Keratinocyte (primary cell): ENCODE measurements around the gene TNFAIP3. TPM values are rescaled to one million over a fixed set of nuclear protein-coding genes. Genes with fewer than 3 reads are reported as not detected.

Experiments used
- DNase-seq: peaks from one replicate; pipeline ENCODE4 v3.0.0-alpha.2; 2011; ENCODE audit warnings: low read depth, missing footprints, low spot score
- FAIRE-seq: peaks from 2 replicates; lab custom pipeline; 2011; peaks lifted over from hg19 to GRCh38; lab: Jason Lieb, UNC
- H2AFZ ChIP-seq: 2 replicates; pipeline ENCODE4 v1.6.0; 2012; ENCODE audit warnings: low read length, control low read depth, inconsistent platforms; ENCODE audit not compliant: control insufficient read depth
- H3K27ac ChIP-seq: 2 replicates; pipeline ENCODE4 v1.5.1; 2011; ENCODE audit warnings: low read length; ENCODE audit not compliant: control insufficient read depth, insufficient read depth
- H3K27me3 ChIP-seq: 3 replicates; pipeline ENCODE4 v1.6.0; 2011; ENCODE audit warnings: low read length; ENCODE audit not compliant: control insufficient read depth, insufficient read depth; ENCODE audit errors: extremely low read depth
- H3K36me3 ChIP-seq, 2 experiments: 2 replicates in 1 of 2; 3 replicates in 1 of 2; pipeline ENCODE4 v1.5.1; 2011; ENCODE audit warnings: low read length in 2 of 2, mild to moderate bottlenecking in 1 of 2; ENCODE audit not compliant: control insufficient read depth in 2 of 2, insufficient read depth in 2 of 2; ENCODE audit errors: extremely low read depth in 1 of 2
- H3K4me1 ChIP-seq: 3 replicates; pipeline ENCODE4 v1.5.1; 2011; ENCODE audit warnings: low read length; ENCODE audit not compliant: control insufficient read depth, insufficient read depth; ENCODE audit errors: extremely low read depth
- H3K4me2 ChIP-seq: 3 replicates; pipeline ENCODE4 v1.6.0; 2011; ENCODE audit warnings: low read depth, low read length; ENCODE audit not compliant: control insufficient read depth, insufficient read depth; ENCODE audit errors: extremely low read depth
- H3K4me3 ChIP-seq, 3 experiments: fragments of 200-600 bp in 1 of 3; sonication (generic) in 1 of 3; 2 replicates in 2 of 3; 3 replicates in 1 of 3; pipeline ENCODE4 v1.5.1; 2011 to 2016; ENCODE audit warnings: low read length in 3 of 3, mild to moderate bottlenecking in 3 of 3, control low read depth in 2 of 3, inconsistent platforms in 1 of 3, low read depth in 1 of 3, mixed read lengths in 1 of 3, mixed run types in 1 of 3, moderate library complexity in 1 of 3; ENCODE audit not compliant: control insufficient read depth in 2 of 3, insufficient read depth in 2 of 3; ENCODE audit errors: extremely low read depth in 1 of 3
- H3K79me2 ChIP-seq: 2 replicates; pipeline ENCODE4 v1.6.0; 2012; ENCODE audit warnings: low read length; ENCODE audit not compliant: control insufficient read depth, insufficient read depth
- H3K9ac ChIP-seq: 3 replicates; pipeline ENCODE4 v1.6.0; 2011; ENCODE audit warnings: low read length; ENCODE audit not compliant: control insufficient read depth, insufficient read depth; ENCODE audit errors: extremely low read depth
- H3K9me1 ChIP-seq: 3 replicates; pipeline ENCODE4 v1.6.0; 2011; ENCODE audit warnings: low read length; ENCODE audit not compliant: control insufficient read depth, insufficient read depth; ENCODE audit errors: extremely low read depth
- H3K9me3 ChIP-seq: 2 replicates; pipeline ENCODE4 v1.5.1; 2012; ENCODE audit warnings: low read depth, low read length; ENCODE audit not compliant: control insufficient read depth
- H4K20me1 ChIP-seq: 3 replicates; pipeline ENCODE4 v1.6.0; 2011; ENCODE audit warnings: low read length; ENCODE audit not compliant: control insufficient read depth, insufficient read depth; ENCODE audit errors: extremely low read depth
- CTCF ChIP-seq, 3 experiments: IDR thresholded peaks in 1 of 3; conservative IDR thresholded peaks in 1 of 3; optimal IDR thresholded peaks in 1 of 3; 2 replicates in 2 of 3; 3 replicates in 1 of 3; pipeline versions ENCODE3 to v1.5.1; 2011; ENCODE audit warnings: low read length in 3 of 3, mild to moderate bottlenecking in 3 of 3, moderate library complexity in 2 of 3, control low read depth in 1 of 3, inconsistent platforms in 1 of 3; ENCODE audit not compliant: insufficient read depth in 2 of 3; ENCODE audit errors: extremely low read depth in 1 of 3
- EZH2 ChIP-seq: IDR thresholded peaks from one replicate; pipeline ENCODE4 v1.6.1; 2012; ENCODE audit warnings: inconsistent platforms, mild to moderate bottlenecking, low read length, moderate library complexity
- dilution Hi-C: fragments of 300-500 bp; cut with MboI; formaldehyde crosslinking; loops from one replicate; pipeline ENCODE4 v1.7.0; 2020; ENCODE audit warnings: low sequenced_read_pairs; ENCODE audit not compliant: extremely low pct_ligation_motif_present
- polyA plus RNA-seq, 5 experiments: library from polyadenylated mRNA; depleted of rRNA in 3 of 5; stranded (reverse) in 3 of 5; stranded (forward) in 1 of 5; unstranded in 1 of 5; fragments of >200 nt; gene quantifications; 1 replicate in 1 of 5; 2 replicates in 3 of 5; 3 replicates in 1 of 5; pipeline versions ENCODE4 v1.2.1 to v1.2.3, GENCODE V29; 2011 to 2012; ENCODE audit warnings: missing spikeins in 2 of 5, low read depth in 1 of 5, low replicate concordance in 1 of 5

The TNFAIP3 gene
- polyA plus RNA-seq, 1 donor (not counting 4 experiments of a cell fraction or from before 2014, with no cell fraction given) = 141 TPM

- H3K9ac ChIP-seq = no peak overlapping the region
- no peaks in the 10 kb centered on the region for H3K27me3 ChIP-seq
- H3K4me2 ChIP-seq = no peak overlapping the region
- dilution Hi-C loops = no loop called here
- H3K9me3 ChIP-seq = no peaks in the 10 kb centered on the region
- FAIRE-seq (no peak), DNase-seq (no peak)
- no peak for TF ChIP-seq EZH2
- no peak for TF ChIP-seq CTCF (optimal IDR thresholded peaks at IDR 0.05 in 1 of 3, IDR thresholded peaks at IDR 0.05 in 1 of 3, conservative IDR thresholded peaks at IDR 0.05 in 1 of 3; ENCODE audit: extremely low read depth in 1 of 3, insufficient read depth in 2 of 3, low read length in 3 of 3)
- H3K79me2 ChIP-seq = no peaks in the 10 kb centered on the region
- no peak overlapping the region for H2AFZ ChIP-seq
- no peaks in the 10 kb centered on the region for H4K20me1 ChIP-seq
- no peaks in the 10 kb centered on the region for H3K4me1 ChIP-seq
- no peaks in the 10 kb centered on the region for H3K9me1 ChIP-seq
- H3K36me3 ChIP-seq = no peaks in the 10 kb centered on the region
- no peak overlapping the region for H3K27ac ChIP-seq
- no peak overlapping the region for H3K4me3 ChIP-seq
Observed at GRCh38 chr6:137839076-137839475, 28.0 kb upstream of the TNFAIP3 start.

- FAIRE-seq = no peak
- Histone ChIP-seq H3K9me3 (no peaks in the 10 kb centered on the region), H3K27me3 (no peaks in the 10 kb centered on the region), H3K27ac (no peak overlapping the region), H3K9ac (no peak overlapping the region), H3K79me2 (no peaks in the 10 kb centered on the region), H3K4me3 (no peak overlapping the region), H2AFZ (no peak overlapping the region), H3K36me3 (no peaks in the 10 kb centered on the region), H3K9me1 (no peaks in the 10 kb centered on the region), H3K4me2 (no peak overlapping the region), H4K20me1 (no peaks in the 10 kb centered on the region), H3K4me1 (no peaks in the 10 kb centered on the region)
- DNase-seq = no peak
- no peak for TF ChIP-seq CTCF (optimal IDR thresholded peaks at IDR 0.05 in 1 of 3, IDR thresholded peaks at IDR 0.05 in 1 of 3, conservative IDR thresholded peaks at IDR 0.05 in 1 of 3; ENCODE audit: extremely low read depth in 1 of 3, insufficient read depth in 2 of 3, low read length in 3 of 3)
- TF ChIP-seq EZH2 = no peak
- dilution Hi-C loops = no loop called here
Observed at GRCh38 chr6:137840252-137840651, 26.8 kb upstream of the TNFAIP3 start.
